Endothelial cell of umbilical vein (primary cell): ENCODE measurements around the gene SLC12A6. TPM values are rescaled to one million over a fixed set of nuclear protein-coding genes. Genes with fewer than 3 reads are reported as not detected.

ENCODE experiments used
- BruUV-seq: library from RNA; stranded (reverse); fragments of 400-500 nt; replicated peaks from 2 replicates; lab custom pipeline; 2021; lab: Mats Ljungman, UMichigan
- CTCF ChIA-PET: fragments of 300-600, 350-600 bp; sonication (Branson Sonifier 250); formaldehyde crosslinking; loops from one replicate; lab custom pipeline; 2021; ENCODE audit warnings: antibody characterized with exemption, inconsistent platforms; lab: Charles Lee
- POLR2A ChIA-PET: fragments of 300-600, 350-600 bp; sonication (Branson Sonifier 250); formaldehyde crosslinking; loops from one replicate; lab custom pipeline; 2021; ENCODE audit warnings: antibody characterized with exemption, inconsistent platforms; lab: Charles Lee
- DNase-seq: peaks from one replicate; pipeline ENCODE4 v3.0.0-alpha.2; 2011; ENCODE audit warnings: low read depth, low spot score
- FAIRE-seq: peaks from 2 replicates; lab custom pipeline; 2011; peaks lifted over from hg19 to GRCh38; lab: Jason Lieb, UNC
- H2AFZ ChIP-seq: 2 replicates; pipeline ENCODE4 v1.6.0; 2012; ENCODE audit warnings: low read depth, low read length, control low read depth, inconsistent platforms
- H3K27ac ChIP-seq: 2 replicates; pipeline ENCODE4 v1.5.1; 2011; ENCODE audit warnings: low read depth, mild to moderate bottlenecking, control low read depth, low read length, moderate library complexity; ENCODE audit not compliant: insufficient read depth
- H3K27me3 ChIP-seq, 2 experiments: 2 replicates each; pipeline versions ENCODE4 v1.6.0 to v1.6.1; 2011; ENCODE audit warnings: low read length in 2 of 2, mixed read lengths in 1 of 2; ENCODE audit not compliant: control insufficient read depth in 2 of 2, insufficient read depth in 2 of 2
- H3K36me3 ChIP-seq, 2 experiments: 2 replicates in 1 of 2; 3 replicates in 1 of 2; pipeline ENCODE4 v1.5.1; 2011; ENCODE audit warnings: low read length in 2 of 2, mild to moderate bottlenecking in 1 of 2, moderate library complexity in 1 of 2; ENCODE audit not compliant: control insufficient read depth in 2 of 2, insufficient read depth in 2 of 2; ENCODE audit errors: extremely low read depth in 1 of 2
- H3K4me1 ChIP-seq: 3 replicates; pipeline ENCODE4 v1.5.1; 2011; ENCODE audit warnings: mild to moderate bottlenecking, low read length; ENCODE audit not compliant: control insufficient read depth, insufficient read depth; ENCODE audit errors: extremely low read depth
- H3K4me2 ChIP-seq: 2 replicates; pipeline ENCODE4 v1.6.1; 2011; ENCODE audit warnings: low read length, control low read depth, mixed read lengths; ENCODE audit not compliant: insufficient read depth
- H3K4me3 ChIP-seq, 3 experiments: fragments of 200-600 bp in 1 of 3; sonication (generic), shearing (Covaris generic) in 1 of 3; replicated peaks in 1 of 3; 2 replicates each; pipeline ENCODE4 v1.5.1; 2011 to 2016; ENCODE audit warnings: control low read depth in 3 of 3, low read length in 3 of 3, mild to moderate bottlenecking in 2 of 3, inconsistent platforms in 1 of 3, low read depth in 1 of 3, moderate library complexity in 1 of 3; ENCODE audit not compliant: insufficient read depth in 1 of 3
- H3K79me2 ChIP-seq: 2 replicates; pipeline ENCODE4 v1.6.0; 2012; ENCODE audit warnings: low read length, inconsistent platforms; ENCODE audit not compliant: control insufficient read depth, insufficient read depth
- H3K9ac ChIP-seq: replicated peaks from 2 replicates; pipeline ENCODE3; 2011; ENCODE audit warnings: low read length, control low read depth; ENCODE audit not compliant: insufficient read depth; ENCODE audit errors: extremely low read depth
- H3K9me1 ChIP-seq: replicated peaks from 3 replicates; pipeline ENCODE4 v1.6.0; 2011; ENCODE audit warnings: mild to moderate bottlenecking, low read length; ENCODE audit not compliant: control insufficient read depth, insufficient read depth; ENCODE audit errors: extremely low read depth
- H3K9me3 ChIP-seq: replicated peaks from 2 replicates; pipeline ENCODE4 v1.5.1; 2012; ENCODE audit warnings: low read length, inconsistent platforms; ENCODE audit not compliant: control insufficient read depth, insufficient read depth
- H4K20me1 ChIP-seq: replicated peaks from 2 replicates; pipeline ENCODE3; 2011; ENCODE audit warnings: mild to moderate bottlenecking, low read length; ENCODE audit not compliant: control insufficient read depth, insufficient read depth; ENCODE audit errors: extremely low read depth
- FOS ChIP-seq: IDR thresholded peaks from 2 replicates; pipeline ENCODE4 v1.6.1; 2011; ENCODE audit warnings: mild to moderate bottlenecking, low read length, moderate library complexity, borderline replicate concordance; ENCODE audit not compliant: insufficient read depth
- MYC ChIP-seq: IDR thresholded peaks from one replicate; pipeline ENCODE4 v1.6.1; 2011; ENCODE audit warnings: mild to moderate bottlenecking, low read depth, low read length
- POLR2A ChIP-seq: IDR thresholded peaks from 2 replicates; pipeline ENCODE4 v1.6.1; 2012; ENCODE audit warnings: low read depth, mild to moderate bottlenecking, control low read depth, low read length
- POLR2AphosphoS5 ChIP-seq: IDR thresholded peaks from 2 replicates; pipeline ENCODE4 v1.6.1; 2012; ENCODE audit warnings: low read depth, mild to moderate bottlenecking, control low read depth, low read length, moderate library complexity; ENCODE audit not compliant: insufficient read depth
- dilution Hi-C: fragments of 300-500 bp; cut with MboI; formaldehyde crosslinking; loops from one replicate; pipeline ENCODE4 v1.15.0; 2019; ENCODE audit warnings: low sequenced_read_pairs; ENCODE audit not compliant: extremely low pct_ligation_motif_present
- intact Hi-C: fragments of 100-400 bp; cut with micrococcal nuclease; formaldehyde crosslinking; loops from one replicate; pipeline ENCODE4 v1.10.0; 2022
- polyA plus RNA-seq, 4 experiments: library from polyadenylated mRNA; depleted of rRNA in 3 of 4; stranded (reverse) in 3 of 4; unstranded in 1 of 4; fragments of >200 nt; gene quantifications; 2 replicates each; pipeline versions ENCODE4 v1.2.1 to v1.2.3, GENCODE V29; 2011 to 2012; ENCODE audit warnings: missing spikeins in 1 of 4
- total RNA-seq: library from RNA; stranded (reverse); gene quantifications from 2 replicates; pipeline ENCODE4 v1.2.3, GENCODE V29; 2021
- TF ChIP-seq, protein P1 (sequence below), 2 donors: IDR thresholded peaks; 1 replicate in 1 of 2; 2 replicates in 1 of 2; pipeline ENCODE4 v1.5.1; 2011; ENCODE audit warnings: low read length in 2 of 2, mild to moderate bottlenecking in 2 of 2, moderate library complexity in 2 of 2, control low read depth in 1 of 2, inconsistent platforms in 1 of 2, low read depth in 1 of 2; ENCODE audit not compliant: insufficient read depth in 1 of 2; ENCODE audit errors: extremely low read depth in 1 of 2
- TF ChIP-seq, protein P2 (sequence below): IDR thresholded peaks from 2 replicates; pipeline ENCODE4 v1.6.1; 2011; ENCODE audit not compliant: insufficient read depth, insufficient read length

The SLC12A6 gene
- total and polyA plus RNA-seq, 2 donors (not counting 3 experiments of a cell fraction or from before 2014, with no cell fraction given) = 21.4 to 27.1 TPM

DNA sequence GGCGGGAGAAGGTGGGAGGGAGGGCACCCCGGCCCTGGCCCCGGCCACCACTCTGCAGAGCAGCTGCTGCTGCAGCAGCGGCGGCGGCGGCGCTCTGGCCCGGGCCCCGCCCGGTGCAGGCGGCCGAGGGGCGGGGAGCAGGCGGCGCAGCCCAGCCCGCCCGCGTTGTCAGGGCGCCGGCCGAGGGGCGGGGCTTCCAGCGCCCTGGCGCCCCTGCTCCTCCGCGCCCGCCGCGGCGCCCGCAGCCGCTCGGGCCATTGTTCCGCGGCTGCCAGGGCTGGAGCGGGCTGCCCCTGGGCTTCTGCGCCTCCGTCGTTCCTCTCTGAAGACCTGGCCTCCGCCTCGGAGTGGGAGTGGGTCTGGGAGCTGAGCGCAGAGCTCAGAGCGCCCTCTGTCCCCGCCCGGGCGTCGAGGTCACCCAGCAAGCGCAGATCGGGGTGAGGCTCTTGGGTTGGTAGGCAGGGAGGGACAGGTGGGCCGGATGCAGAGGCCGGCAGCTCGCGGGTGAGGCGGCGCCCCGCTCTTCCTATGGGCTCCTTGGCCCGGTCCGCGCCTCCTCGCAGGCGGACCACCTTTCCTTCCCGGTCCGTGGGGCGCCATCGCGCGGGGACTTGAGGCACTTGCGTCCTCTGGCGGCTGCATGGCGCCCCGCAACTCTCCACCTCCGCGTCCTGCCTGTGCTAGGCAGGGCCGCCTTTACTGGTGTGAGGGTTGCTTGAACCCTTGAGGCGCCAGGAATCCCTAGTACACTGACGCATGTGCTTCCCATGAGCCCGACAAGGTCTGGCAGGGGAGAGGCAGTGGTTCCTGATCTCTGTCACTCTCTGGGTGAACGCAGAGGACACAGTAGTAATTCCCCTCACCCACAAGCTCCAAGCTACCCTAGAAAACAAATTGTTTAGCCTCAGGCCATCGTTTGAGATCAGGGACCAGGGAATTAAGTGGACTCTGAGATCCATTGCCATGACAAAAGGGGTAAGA is 29.8 kb upstream of the SLC12A6 start, which contains the start of gene LPCAT4:
Gene LPCAT4 (minus strand): TSS at position 96 of the 981 bp plus-strand sequence. CDS start 96 bp downstream, outside the sequence.
- intact Hi-C loops (loop anchor here (1.0 to 2.0 kb wide), 9 partner anchors 24 to 305 kb away; partner anchors contain the start of genes GOLGA8A, GOLGA8B, KATNBL1 and NOP10), dilution Hi-C loops (no loop called here)

More for the DNA sequence above, 29.8 kb upstream of the SLC12A6 start, which contains the start of gene LPCAT4:
- TF ChIP-seq MYC (no peak), POLR2AphosphoS5 (peak; percentile 93), POLR2A (peak; percentile 93), FOS (no peak)
- TF ChIP-seq, protein P1, sequence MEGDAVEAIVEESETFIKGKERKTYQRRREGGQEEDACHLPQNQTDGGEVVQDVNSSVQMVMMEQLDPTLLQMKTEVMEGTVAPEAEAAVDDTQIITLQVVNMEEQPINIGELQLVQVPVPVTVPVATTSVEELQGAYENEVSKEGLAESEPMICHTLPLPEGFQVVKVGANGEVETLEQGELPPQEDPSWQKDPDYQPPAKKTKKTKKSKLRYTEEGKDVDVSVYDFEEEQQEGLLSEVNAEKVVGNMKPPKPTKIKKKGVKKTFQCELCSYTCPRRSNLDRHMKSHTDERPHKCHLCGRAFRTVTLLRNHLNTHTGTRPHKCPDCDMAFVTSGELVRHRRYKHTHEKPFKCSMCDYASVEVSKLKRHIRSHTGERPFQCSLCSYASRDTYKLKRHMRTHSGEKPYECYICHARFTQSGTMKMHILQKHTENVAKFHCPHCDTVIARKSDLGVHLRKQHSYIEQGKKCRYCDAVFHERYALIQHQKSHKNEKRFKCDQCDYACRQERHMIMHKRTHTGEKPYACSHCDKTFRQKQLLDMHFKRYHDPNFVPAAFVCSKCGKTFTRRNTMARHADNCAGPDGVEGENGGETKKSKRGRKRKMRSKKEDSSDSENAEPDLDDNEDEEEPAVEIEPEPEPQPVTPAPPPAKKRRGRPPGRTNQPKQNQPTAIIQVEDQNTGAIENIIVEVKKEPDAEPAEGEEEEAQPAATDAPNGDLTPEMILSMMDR (IDR thresholded peaks at IDR 0.05; ENCODE audit: extremely low read depth in 1 of 2, insufficient read depth in 1 of 2, low read depth in 1 of 2, low read length in 2 of 2) = peak; percentile 94 to 98
- TF ChIP-seq, protein P2, sequence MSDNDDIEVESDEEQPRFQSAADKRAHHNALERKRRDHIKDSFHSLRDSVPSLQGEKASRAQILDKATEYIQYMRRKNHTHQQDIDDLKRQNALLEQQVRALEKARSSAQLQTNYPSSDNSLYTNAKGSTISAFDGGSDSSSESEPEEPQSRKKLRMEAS = peak; percentile 22
- H2AFZ ChIP-seq = peak within 1 kb of the TSS; percentile 99
- peak within 1 kb of the TSS; percentile 79 to 94 (median 83) for H3K4me3 ChIP-seq
- H3K9me1 ChIP-seq = no peaks in the 10 kb centered on the region
- peak within 1 kb of the TSS; percentile 87 for H3K27ac ChIP-seq
- ChIA-PET CTCF (interaction anchor here (0.5 to 4.4 kb wide), 30 partner anchors 8 to 305 kb away, joined by 3 to 94 read pairs (median 4); partner anchors contain the start of genes EMC4, EMC7, KATNBL1 and NOP10), POLR2A (interaction anchor here (0.6 to 1.0 kb wide), 4 partner anchors 30 to 1186 kb away, joined by 3 to 5 read pairs (median 3); partner anchors contain the start of gene SLC12A6)
- no peaks in the 10 kb centered on the region for H3K27me3 ChIP-seq
- peak; percentile 92 for FAIRE-seq
- H3K9me3 ChIP-seq = no peaks in the 10 kb centered on the region
- H4K20me1 ChIP-seq = no peaks in the 10 kb centered on the region
- no peaks in the 10 kb centered on the region for H3K36me3 ChIP-seq
- peaks cover 16% of the 10 kb centered on the region for H3K79me2 ChIP-seq
- H3K4me2 ChIP-seq = peak within 1 kb of the TSS; percentile 92
- H3K9ac ChIP-seq = peak within 1 kb of the TSS; percentile 97
- H3K4me1 ChIP-seq = peaks cover 20% of the 10 kb centered on the region
- BruUV-seq = TSS peak; percentile 69
- DNase-seq = peak; percentile 88
